NCI-H345 treated with DMSO at 0.1 percent for 48 hours (cell line): Measurements from ENCODE around the gene KRTAP4-4.
"Not testable (repeated sequence)": the region's sequence is repeated elsewhere in the genome, so short reads cannot be mapped to it uniquely, and the experiment has no call there.

ENCODE experiments used
- DNase-seq: peaks from one replicate; lab custom pipeline; 2025; ENCODE audit not compliant: unreplicated experiment; lab: John Stamatoyannopoulos, UW

Gene KRTAP4-4

DNA sequence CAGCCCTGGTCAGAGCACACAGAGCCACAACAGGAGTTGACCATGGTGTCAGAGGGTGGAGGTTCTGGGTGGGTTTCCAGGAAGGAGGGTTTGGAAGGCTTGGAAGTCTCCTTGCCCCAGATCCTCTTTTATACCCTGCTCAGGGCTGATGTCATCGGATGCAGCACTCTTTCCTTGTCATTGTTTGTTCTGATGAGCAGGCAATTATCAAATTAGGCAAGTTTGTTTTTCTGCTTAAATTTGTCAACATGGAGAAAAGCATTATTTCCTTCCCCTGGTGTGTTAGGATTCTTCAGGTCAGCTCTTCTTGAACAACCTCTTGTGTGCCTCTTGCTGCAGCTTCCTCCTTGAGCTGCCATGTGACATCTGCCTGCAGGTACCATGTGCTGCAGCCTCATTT lies at the start of gene KRTAP4-4:
Gene KRTAP4-4, minus strand, starts transcription at position 101 of the 400 bp plus-strand sequence. Its CDS starts 57 bp downstream, at position 44.
- no peak for DNase-seq

DNA sequence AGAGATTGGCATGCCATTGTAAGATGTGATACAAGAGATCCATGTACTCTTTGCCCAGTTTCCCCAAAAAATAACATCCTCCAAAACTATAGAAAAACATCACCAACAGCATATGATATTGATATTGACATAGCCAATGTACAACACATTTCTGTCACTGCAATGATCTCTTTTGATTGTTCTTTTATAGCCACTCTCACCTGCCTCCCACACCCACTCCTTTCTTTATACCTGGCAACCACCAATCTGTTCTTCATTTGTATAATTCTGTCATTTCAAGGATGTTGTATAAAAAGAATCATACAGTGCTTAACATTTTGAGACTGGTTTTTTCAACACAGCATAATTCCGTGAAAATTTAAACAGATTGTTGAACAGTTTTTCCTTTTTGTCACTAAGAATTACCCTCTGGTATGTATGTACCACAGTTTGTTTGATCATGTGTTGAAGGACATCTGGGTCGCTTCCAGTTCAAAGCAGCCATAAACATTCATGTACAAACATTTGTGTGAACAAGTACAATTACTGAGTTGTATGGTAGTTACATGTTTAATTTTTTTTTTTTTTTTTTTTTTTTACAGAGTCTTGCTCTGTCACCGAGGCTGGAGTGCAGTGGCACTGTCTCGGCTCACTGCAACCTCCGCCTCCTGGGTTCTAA lies 39.0 kb upstream of the KRTAP4-4 start:
- no peak for DNase-seq

DNA sequence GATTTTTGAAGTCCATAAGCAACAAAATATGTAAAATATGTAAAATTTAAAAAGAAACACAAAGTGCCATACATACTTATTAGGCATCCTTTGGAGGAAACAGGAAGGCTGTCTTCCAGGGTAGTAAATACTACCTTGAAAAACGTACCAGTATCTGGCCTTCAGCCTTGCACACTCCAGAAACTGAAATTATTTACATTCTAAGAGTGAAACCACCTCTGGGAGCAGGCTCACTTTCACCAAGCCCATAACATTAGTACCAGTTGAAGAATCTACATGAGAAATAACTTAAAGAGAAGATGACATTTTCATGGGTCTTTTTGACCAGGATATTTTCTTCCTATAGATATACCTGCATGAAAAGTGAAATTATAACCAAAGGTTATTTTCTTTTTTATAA lies 35.5 kb upstream of the KRTAP4-4 start:
- DNase-seq, result no peak

DNA sequence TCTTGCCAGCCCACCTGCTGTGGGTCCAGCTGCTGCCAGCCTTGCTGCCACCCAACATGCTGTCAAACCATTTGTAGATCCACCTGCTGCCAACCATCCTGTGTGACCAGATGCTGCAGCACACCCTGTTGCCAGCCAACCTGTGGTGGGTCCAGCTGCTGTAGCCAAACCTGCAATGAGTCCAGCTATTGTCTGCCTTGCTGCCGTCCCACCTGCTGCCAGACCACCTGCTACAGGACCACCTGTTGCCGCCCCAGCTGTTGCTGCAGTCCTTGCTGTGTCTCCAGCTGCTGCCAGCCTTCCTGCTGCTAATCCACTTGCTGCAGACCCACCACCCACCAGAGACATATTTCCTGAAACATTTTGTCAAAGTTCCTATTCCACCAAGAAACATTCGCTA lies 29.8 kb upstream of the KRTAP4-4 start:
- DNase-seq, result no peak

DNA sequence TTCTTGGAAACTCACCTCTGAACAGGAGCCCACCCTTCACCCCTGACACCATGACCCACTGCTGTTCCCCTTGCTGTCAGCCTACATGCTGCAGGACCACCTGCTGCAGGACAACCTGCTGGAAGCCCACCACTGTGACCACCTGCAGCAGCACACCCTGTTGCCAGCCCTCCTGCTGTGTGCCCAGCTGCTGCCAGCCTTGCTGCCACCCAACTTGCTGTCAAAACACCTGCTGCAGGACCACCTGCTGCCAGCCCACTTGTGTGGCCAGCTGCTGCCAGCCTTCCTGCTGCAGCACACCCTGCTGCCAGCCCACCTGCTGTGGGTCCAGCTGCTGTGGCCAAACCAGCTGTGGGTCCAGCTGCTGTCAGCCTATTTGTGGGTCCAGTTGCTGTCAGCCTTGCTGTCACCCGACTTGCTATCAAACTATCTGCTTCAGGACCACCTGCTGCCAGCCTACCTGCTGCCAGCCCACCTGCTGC lies 29.3 kb upstream of the KRTAP4-4 start, which contains the start of gene KRTAP9-1:
Gene KRTAP9-1, plus strand, starts transcription at position 51 of the 482 bp plus-strand sequence. Its CDS starts 0 bp downstream, at position 51.
- DNase-seq, result not testable (repeated sequence)

DNA sequence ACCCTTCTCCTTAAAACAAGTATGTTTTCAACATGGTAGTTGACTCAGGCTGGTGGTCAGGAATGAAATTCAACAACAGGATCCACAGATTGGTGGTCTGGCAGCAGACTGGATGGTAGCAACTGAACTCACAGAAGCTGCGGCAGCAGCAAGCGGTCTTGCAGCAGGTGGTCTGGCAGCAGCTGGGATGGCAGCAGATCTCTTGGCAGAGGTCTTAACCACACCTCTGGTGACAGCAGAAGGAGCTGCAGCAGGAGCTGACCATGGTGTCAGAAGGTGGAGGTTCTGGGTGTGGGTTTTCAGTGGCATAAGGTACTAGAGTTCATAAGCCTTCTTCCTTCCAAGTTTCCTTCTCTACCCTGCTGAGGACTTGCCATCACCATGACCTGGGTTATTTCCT lies 26.3 kb upstream of the KRTAP4-4 start:
- DNase-seq, result no peak

DNA sequence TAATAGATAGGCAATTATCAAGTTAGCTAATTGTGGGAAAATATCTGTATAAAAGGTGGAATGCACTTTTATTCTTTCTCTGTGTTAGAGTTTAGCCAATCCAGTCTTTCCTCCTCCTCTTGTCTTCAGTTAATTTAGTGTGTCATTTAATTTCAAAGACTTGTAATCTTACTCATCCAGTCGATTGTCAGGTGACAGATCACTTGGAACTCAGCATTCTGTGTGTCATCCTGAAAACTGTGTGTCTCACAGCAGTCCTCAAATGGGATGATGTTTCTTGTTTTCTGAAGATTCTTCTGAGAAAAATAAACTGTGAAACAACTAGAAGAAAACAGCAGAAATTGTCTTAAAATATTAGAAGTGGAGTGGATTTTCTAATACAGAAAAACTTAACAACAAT lies 24.5 kb upstream of the KRTAP4-4 start:
- no peak for DNase-seq

DNA sequence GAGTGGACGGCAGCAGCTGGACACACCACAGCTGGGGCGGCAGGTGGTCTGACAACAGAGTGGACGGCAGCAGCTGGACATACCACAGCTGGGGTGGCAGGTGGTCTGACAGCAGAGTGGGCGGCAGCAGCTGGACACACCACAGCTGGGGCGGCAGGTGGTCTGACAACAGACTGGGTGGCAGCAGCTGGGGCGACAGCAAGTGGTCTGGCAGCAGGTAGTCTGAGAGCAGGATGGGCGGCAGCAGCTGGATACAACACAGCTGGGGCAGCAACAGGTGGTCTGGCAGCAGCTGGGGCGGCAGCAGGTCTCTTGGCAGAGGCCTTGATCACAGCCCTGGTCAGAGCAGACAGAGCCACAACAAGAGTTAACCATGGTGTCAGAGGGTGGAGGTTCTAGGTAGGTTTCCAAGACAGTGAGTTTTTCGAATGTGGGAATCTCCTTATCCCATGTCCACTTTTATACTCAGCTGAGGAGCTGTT lies 24.0 kb upstream of the KRTAP4-4 start, which contains the start of gene KRTAP4-1:
Gene KRTAP4-1, minus strand, starts transcription at position 432 of the 482 bp plus-strand sequence. Its CDS starts 57 bp downstream, at position 375.
- DNase-seq, result no peak

DNA sequence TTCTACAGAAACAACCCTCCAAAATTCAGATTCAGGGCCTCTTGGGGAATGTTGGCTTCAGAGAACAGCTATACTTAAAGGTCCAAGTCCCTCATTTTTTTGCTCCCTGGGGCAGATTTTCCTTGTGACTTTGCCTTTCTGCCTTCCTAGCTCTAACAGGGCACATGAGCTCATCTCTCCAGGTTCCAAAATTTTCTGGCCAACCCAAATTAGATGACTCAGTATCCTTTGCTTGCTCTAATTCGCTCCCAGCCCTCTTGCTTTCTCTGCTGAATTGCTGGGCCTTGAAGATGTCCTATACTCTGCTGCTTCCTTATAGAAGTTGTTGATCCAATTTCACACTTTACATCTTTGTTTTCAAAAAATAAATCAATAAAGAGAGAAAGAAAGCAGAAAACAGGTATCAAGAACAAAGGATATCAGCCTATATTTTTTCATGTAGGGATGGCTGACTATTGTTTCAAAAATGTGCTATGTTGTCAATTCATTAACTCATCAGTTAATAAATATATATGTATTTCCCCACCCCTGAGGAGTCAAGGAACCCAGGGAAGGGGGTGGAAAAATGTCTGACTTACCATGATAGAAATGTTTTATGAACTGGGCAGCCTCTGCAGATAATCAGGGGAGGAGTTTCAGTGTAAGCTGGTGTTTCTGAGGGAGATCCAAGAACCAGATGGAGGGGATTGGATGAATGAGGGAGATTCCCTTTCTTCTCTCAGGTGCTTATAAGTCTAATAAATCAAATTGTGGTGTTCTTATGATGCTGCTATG lies 18.5 kb upstream of the KRTAP4-4 start:
- DNase-seq, result no peak

DNA sequence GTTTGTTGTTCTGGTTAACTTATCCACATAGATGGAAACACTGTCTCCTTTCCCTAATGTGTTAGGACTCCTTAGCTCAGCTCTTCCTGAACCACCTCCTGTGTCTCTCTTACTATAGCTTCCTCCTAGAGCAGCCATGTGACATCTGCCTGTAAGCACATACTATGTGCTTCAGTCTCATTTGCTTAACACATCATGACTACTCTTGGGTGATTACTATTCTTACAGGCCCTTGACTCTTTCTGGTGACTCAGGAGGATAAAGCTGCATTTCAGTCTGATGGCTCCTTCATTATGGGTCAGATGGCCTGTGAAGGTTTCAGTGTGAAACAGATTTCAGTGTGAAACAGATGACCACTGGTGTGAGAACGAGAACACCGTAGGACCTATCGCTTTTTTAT lies 17.8 kb upstream of the KRTAP4-4 start:
- no peak for DNase-seq

DNA sequence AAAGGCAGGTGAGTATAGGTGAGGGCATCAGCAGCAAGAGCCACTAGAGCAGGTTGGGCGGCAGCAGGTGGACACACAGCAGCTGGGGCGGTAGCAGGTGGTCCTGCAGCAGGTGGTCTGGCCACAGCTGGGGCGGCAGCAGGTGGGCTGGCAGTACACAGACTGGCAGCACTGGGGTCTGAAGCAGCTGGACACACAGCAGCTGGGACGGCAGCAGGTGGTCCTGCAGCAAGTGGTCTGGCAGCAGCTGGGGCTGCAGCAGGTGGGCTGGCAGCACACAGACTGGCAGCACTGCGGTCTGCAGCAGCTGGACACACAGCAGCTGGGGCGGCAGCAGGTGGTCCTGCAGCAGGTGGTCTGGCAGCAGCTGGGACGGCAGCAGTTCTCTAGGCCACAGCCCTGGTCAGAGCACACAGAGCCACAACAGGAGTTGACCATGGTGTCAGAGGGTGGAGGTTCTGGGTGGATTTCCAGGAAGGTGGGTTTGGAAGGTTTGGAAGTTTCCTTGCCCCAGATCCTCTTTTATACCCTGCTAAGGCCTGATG lies 17.3 kb upstream of the KRTAP4-4 start, which contains the start of gene KRTAP4-2:
Gene KRTAP4-2, minus strand, starts transcription at position 495 of the 545 bp plus-strand sequence. Its CDS starts 57 bp downstream, at position 438.
- no peak for DNase-seq

DNA sequence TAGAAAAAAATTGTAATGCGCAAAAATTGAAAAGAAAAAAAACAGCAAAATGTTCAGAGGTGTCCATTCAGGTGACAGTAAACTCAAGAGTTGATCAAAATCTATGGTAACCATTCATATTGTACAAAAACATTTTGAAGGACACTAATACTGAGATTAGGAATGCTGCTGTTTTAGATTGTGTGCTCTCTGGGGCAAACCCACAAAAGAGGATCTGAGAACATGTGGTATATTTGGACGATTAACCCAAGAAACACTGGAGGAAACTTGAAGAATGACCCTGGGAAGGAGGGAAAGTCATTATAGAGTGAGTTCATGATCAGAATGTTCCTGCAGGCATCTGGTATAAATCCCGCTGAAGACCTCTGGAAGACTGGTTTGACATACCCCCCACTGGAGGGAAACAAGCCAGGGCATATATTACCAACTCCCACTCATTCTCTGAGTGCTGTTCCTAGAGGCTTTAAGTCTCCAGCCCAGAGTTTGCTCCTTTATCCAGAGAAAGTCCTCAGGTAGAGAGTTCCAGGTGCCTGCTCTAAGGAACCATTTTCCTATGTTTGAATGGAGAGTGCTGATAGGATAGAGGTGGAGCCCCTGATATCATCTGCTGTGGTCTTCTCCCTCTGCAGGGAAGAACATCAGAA lies 16.3 kb upstream of the KRTAP4-4 start:
- no peak for DNase-seq

DNA sequence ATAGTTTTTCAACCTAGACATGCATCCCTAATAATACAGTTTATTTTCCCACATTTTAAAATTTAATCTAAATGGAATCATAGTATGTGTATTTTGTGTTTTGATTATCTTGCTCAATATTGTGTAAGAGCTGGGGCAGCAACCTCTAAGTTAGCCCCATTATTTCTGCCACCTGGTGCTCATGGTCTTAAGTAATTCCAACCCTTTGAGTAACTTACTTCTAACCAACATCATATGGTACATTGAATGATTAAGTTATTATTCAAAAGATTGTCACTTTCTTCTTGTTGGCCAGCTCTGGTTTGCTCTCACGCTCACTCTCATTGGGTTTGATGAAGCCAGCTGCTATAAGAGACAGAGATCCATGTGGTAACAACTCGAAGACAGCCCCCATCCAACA lies 11.3 kb upstream of the KRTAP4-4 start:
- DNase-seq, result no peak

DNA sequence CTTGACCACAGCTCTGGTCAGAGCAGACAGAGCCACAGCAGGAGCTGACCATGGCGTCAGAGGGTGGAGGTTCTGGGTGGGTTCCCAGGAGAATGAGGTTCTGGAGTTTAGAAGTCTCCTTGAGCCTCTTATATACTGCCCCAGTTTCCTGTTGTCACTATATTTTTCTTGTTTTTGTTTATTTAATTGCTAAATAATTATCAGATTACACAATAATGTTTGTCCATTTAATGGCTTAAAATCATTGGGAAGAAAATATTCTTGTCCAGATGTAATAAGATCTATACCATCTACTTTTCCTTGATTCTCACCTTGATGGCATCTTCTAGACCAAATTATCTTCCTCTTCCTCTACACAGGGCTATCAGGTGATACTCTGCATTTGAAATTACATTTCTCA lies 7.6 kb upstream of the KRTAP4-4 start, which contains the start of gene KRTAP4-3:
Gene KRTAP4-3, minus strand, starts transcription at position 101 of the 400 bp plus-strand sequence. Its CDS starts 49 bp downstream, at position 52.
- no peak for DNase-seq

DNA sequence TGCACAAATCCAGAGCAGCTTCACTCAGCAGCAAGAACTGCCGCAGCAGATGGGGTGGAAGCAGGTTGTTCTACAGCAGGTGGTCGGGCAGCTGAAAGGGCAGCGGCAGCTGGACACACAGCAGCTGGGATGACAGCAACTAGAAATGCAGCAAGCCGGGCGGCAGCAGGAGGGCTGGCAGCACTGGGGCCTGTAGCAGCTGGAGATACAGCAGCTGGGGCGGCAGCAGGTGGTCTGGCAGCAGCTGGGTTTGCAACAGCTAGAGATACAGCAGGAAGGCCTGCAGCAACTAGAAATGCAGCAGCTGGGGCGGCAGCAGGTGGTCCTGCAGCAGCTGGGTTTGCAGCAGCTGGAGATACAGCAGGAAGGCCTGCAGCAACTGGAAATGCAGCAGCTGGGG lies 7.0 kb upstream of the KRTAP4-4 start:
- DNase-seq, result no peak

DNA sequence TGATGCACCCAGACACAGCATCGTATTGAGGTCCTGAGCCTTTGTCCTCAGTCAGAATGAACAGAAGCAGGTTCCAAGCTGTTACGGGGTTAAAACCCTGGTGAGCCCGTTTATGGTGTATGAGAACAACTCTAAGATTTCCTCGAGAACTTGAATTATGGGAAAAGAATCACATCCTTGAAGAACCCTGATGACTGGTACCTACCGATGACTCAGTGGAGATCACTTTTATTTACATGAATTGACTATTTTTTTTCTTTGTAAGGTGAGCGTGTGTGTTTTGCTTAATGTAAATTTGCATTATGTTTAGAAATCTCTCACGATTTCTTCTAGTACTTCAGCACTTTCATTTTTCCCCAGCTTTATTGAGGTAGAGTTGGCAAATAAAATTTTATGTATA lies 3.3 kb upstream of the KRTAP4-4 start:
- no peak for DNase-seq

DNA sequence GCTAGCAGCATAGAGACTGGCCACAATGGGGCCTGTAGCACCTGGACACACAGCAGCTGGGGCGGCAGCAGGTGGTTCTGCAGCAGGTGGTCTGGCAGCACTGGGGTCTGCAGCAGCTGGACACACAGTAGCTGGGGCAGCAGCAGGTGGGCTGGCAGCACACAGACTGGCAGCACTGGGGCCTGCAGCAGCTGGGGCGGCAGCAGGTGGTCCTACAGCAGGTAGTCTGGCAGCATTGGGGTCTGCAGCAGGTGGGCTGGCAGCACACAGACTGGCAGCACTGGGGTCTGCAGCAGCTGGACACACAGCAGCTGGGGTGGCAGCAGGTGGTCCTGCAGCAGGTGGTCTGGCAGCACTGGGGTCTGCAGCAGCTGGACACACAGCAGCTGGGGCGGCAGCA lies 358 bp downstream of the KRTAP4-4 start:
- DNase-seq, result not testable (repeated sequence)

DNA sequence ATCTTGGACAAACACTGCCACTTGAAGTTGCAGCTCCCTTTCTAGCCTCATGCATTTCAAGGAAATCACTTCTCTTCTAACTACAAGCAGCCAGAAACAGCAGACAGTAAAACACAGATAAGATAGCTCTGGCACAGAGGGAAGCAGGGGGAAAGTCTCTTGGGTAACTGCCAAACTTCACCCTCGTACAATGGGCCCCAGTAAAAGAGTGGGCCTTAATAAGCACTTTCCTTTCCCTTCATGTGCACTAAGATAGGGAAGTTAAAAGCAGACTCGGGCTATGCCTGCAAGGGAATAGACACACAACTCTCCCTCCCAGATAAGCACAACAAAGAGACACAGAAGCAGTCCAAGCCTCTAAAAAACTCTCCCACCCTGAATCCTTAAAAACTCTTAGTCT lies 6.7 kb downstream of the KRTAP4-4 start:
- no peak for DNase-seq

DNA sequence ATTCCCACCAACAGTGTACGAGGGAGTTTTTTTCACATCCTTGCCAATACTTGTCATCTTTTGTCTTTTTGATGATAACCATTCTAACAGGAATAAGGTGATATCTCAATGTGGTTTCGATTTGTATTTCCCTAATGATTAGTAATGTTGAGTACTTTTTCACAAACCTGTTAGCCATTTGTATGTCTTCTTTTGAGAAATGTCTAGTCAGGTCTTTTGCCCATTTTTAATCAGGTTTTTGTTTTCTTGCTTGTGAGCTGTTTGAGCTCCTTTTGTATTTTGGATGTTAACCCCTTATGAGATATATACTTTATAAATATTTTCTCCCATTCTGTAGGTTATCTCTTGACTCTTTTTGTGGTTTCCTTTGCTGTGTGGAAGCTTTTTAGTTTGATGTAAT lies 9.0 kb downstream of the KRTAP4-4 start:
- no peak for DNase-seq

DNA sequence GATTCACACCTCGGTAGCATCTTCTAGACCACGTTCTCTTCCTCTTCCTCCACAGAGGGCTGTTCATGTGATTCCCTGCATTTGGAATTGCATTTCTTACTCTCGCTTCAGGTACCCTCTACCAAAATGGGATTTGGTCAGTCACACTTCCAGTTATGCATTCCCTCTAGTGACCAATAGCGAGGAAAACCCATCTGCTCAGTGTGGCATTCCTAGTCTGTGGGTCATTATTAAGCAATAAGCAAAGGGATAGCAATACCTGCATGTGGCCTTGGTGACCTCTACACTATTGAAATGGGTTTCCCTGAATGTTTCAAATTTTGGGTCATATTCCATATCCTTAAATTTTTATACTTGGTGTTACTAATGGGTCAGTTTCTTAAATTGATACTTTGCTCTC lies 10.5 kb downstream of the KRTAP4-4 start:
- no peak for DNase-seq

DNA sequence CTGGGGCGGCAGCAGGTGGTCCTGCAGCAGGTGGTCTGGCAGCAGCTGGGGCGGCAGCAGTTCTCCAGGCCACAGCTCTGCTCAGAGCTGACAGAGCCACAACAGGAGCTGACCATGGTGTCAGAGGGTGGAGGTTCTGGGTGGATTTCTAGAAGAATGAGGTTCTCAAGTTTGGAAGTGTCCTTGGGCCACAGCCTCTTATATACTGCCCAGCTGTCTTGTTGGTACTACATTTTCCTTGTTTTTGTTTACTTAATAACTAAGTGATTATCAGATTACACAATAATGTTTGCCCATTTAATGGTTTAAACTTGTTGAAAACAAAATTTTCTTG lies 10.9 kb downstream of the KRTAP4-4 start, which contains the start of gene KRTAP4-5:
Gene KRTAP4-5, minus strand, starts transcription at position 174 of the 334 bp plus-strand sequence. Its CDS starts 58 bp downstream, at position 116.
- no peak for DNase-seq
